Glutamatergic neuron (in vitro differentiated cells): ENCODE measurements around the gene MINDY4. TPM values are rescaled to one million over a fixed set of nuclear protein-coding genes. Genes with fewer than 3 reads are reported as not detected.

Experiments
- DNase-seq: peaks from one replicate; pipeline ENCODE4 v3.0.0; 2022
- H3K27ac Mint-ChIP-seq: one replicate; pipeline ENCODE4 v1.8.0; 2020; ENCODE audit warnings: mild to moderate bottlenecking, mixed read lengths, inconsistent platforms; ENCODE audit not compliant: unreplicated experiment
- H3K27me3 Mint-ChIP-seq: one replicate; pipeline ENCODE4 v1.8.0; 2020; ENCODE audit warnings: mild to moderate bottlenecking, moderate library complexity, mixed read lengths, inconsistent platforms; ENCODE audit not compliant: unreplicated experiment
- H3K36me3 Mint-ChIP-seq: one replicate; pipeline ENCODE4 v1.8.0; 2020; ENCODE audit warnings: mild to moderate bottlenecking, mixed read lengths, inconsistent platforms; ENCODE audit not compliant: unreplicated experiment
- H3K4me1 Mint-ChIP-seq: one replicate; pipeline ENCODE4 v1.8.0; 2020; ENCODE audit warnings: mild to moderate bottlenecking, low read depth, mixed read lengths, inconsistent platforms; ENCODE audit not compliant: unreplicated experiment
- H3K4me3 Mint-ChIP-seq: one replicate; pipeline ENCODE4 v1.8.0; 2020; ENCODE audit warnings: mild to moderate bottlenecking, mixed read lengths, inconsistent platforms; ENCODE audit not compliant: unreplicated experiment
- H3K9me3 Mint-ChIP-seq: one replicate; pipeline ENCODE4 v1.8.0; 2020; ENCODE audit warnings: mild to moderate bottlenecking, moderate library complexity, mixed read lengths, inconsistent platforms; ENCODE audit not compliant: unreplicated experiment
- CTCF ChIP-seq: fragments of 200-600 bp; sonication (generic); IDR thresholded peaks from one replicate; pipeline ENCODE4 v1.5.0; 2021; ENCODE audit not compliant: partially characterized antibody, unreplicated experiment
- total RNA-seq: library from RNA; stranded (reverse); fragmentation: NEBNext Ultra II Directional; extraction: Animal tissue kit (Norgen Biotek cat#: 25700); gene quantifications from one replicate; pipeline ENCODE4 v1.2.1, GENCODE V29; 2021; ENCODE audit not compliant: unreplicated experiment

MINDY4 gene
- total RNA-seq, 1 donor from 2014 or later, result 2.3 TPM

- Mint-ChIP-seq H3K36me3 (no peaks in the 10 kb centered on the region), H3K9me3 (peaks cover 15% of the 10 kb centered on the region), H3K27me3 (peaks cover 13% of the 10 kb centered on the region), H3K4me3 (no peak overlapping the region), H3K4me1 (peaks cover 35% of the 10 kb centered on the region), H3K27ac (no peak overlapping the region)
- TF ChIP-seq CTCF, result no peak
- no peak for DNase-seq
These were observed 70.0 kb downstream of the MINDY4 start for GRCh38 chr7:30841025-30841735.

GRCh38 chr7:30841801-30842541, 70.8 kb downstream of the MINDY4 start:
- Mint-ChIP-seq H3K4me3 (no peak overlapping the region), H3K4me1 (peaks cover 39% of the 10 kb centered on the region), H3K9me3 (peaks cover 15% of the 10 kb centered on the region), H3K36me3 (no peaks in the 10 kb centered on the region), H3K27me3 (peaks cover 13% of the 10 kb centered on the region), H3K27ac (no peak overlapping the region)
- no peak for DNase-seq
- no peak for TF ChIP-seq CTCF

GRCh38 chr7:30842542-30843451, 71.6 kb downstream of the MINDY4 start:
- Mint-ChIP-seq H3K36me3 (no peaks in the 10 kb centered on the region), H3K4me3 (peak overlapping the region; percentile 59), H3K27ac (peak overlapping the region; percentile 46), H3K4me1 (peaks cover 39% of the 10 kb centered on the region), H3K9me3 (peaks cover 15% of the 10 kb centered on the region), H3K27me3 (peaks cover 13% of the 10 kb centered on the region)
- TF ChIP-seq CTCF, result no peak
- peak; percentile 50 for DNase-seq

- H3K27ac Mint-ChIP-seq, result no peak overlapping the region
- H3K4me3 Mint-ChIP-seq, result no peak overlapping the region
- H3K27me3 Mint-ChIP-seq, result peaks cover 11% of the 10 kb centered on the region
- no peak for DNase-seq
- no peak for TF ChIP-seq CTCF
- peaks cover 39% of the 10 kb centered on the region for H3K4me1 Mint-ChIP-seq
- H3K36me3 Mint-ChIP-seq, result no peaks in the 10 kb centered on the region
- H3K9me3 Mint-ChIP-seq, result peaks cover 17% of the 10 kb centered on the region
These were observed 72.7 kb downstream of the MINDY4 start for GRCh38 chr7:30843741-30844482.
